ENCODE data around the gene SOX6.

Gene SOX6

DNA sequence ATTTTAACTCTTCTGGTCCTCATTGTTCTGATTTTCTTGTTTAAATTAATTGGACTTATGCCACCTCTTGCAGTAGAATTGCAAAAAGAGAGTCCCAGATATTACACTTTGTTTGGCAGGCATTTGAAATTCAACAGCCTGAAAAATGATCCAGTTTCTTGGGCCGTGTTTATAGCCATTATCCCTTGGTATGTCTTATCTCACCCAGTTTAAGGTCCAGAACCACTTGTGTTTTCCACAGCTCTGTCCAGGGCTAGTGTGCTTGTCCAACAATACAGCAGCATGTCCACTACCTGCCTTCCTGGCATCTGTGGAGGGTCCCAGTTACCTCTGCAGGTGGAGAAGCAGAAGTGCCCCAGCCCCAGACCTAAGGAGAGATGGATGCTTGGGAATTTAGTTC, 397.4 kb downstream of the SOX6 start:
- no peak for DNase-seq (ENCODE audit: low read depth)

DNA sequence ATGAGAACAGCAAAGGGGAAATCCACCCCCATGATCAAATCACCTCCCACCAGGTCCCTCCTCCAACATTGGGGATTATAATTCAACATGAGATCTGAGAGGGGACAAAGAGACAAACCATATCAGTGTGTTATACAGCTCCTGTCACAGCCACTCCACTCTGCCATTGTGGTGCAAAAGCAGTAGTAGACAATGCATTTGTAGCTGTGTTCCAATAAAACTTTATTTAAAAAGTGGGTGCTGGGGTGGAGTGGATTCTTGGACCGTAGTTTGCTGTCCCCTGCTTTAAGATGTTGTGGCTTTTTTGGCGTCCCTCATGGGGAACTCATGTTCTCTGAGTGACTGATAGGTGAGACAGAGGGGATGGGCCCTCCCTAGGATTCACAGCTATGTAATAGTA, 399.1 kb downstream of the SOX6 start:
- DNase-seq (ENCODE audit: low read depth), result no peak

DNA sequence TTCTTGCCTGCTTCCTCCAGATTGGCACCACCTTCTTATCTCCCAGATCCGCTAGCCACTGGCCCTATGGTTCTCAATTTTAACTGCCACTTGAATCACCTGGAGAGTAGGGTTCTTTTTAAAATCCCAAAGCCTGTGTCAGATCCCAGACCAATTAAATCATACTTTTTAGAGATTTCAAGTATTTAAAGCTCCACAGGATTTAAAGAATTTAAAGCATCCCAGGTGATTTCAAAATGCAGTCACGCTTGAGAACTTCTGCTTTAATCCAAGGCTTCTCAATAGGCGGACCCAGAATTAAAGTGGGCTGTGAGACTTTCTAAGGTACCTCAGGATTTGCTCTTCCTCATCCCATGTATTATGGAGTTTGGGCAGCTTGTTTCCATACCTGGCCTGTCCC, 400.0 kb downstream of the SOX6 start:
- DNase-seq (ENCODE audit: low read depth), result no peak

DNA sequence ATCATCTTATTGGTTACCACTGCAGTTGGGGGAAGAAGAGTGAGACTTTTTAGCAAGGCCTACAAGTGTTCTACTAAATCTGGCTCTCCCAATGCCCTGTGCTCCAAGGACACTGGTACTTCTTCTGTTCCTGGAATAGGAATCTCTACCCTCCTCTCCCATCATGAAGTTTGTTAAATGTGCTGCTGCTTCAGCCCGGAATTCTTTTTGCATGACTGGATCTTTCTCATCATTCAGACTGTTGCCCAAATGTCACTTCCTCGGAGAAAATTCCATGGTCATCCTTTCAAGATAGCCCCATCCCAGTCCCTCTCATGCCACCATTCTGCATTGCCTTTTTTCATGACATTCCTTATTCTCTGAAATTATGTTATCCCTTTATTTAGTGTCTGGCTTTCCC, 400.8 kb downstream of the SOX6 start:
- DNase-seq (ENCODE audit: low read depth), result no peak

DNA sequence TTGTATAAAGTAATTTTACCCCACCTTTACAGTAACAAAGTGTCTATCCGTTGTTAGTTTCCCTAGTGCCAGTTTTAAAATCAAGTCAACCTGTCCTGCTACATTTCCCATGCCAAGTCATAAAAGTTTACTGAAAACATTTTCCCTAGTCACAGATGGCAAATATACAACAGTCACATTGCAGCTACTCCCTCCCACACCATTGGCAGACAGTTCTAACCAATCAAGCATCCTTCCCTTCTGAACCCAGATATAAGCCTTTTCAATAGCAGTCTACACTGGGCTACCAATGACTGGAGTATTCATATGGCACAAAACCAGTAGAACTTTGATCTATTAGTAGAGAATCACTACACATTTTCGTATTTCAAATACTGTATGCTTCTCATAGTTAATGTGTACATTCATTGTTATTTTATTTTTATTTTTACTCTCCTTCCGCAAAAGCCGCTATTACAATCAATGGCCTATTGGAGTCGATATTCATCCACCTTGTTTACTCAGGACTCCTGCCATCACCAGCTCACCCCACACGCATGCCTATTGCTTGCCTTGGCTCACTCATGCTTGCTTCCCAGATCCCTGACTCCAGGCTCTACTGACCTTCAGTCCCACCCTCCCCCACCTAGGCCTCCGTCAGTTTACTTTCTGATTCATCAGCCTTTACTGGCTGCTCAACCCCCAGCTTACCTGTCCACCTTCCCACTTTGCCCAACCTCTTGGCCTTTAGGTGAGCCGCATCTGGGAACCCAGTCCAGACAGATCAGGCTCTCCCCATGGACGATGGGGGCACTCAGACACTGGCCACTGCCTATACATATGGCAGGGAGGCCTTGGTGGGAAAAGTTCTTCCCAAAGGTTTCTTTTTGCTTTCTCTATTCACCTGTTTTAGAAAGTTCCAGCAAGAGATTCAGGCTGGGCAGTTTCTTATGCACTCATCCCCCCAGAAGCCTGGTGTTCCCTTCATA, 408.4 kb downstream of the SOX6 start:
- DNase-seq (ENCODE audit: low read depth), result no peak

DNA sequence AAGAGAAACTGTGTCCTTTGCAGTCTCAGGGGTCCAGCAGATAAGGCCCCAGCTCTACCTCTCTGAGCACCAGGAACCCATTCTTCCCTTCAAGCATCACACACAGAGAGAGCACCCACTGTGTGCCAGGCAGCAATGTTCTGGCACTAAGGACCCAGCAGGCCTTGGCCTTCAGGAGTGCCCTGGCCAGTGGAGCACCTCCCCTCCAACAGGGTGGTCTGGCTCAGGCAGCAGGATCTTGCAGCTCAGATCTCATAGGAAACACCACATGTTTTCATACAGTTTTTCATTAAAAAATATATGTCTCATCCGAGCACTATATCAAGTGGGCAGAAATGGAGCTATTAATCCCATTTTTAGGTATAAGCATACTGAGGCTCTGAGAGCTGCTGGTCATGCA, 410.6 kb downstream of the SOX6 start:
- DNase-seq (ENCODE audit: low read depth), result no peak

DNA sequence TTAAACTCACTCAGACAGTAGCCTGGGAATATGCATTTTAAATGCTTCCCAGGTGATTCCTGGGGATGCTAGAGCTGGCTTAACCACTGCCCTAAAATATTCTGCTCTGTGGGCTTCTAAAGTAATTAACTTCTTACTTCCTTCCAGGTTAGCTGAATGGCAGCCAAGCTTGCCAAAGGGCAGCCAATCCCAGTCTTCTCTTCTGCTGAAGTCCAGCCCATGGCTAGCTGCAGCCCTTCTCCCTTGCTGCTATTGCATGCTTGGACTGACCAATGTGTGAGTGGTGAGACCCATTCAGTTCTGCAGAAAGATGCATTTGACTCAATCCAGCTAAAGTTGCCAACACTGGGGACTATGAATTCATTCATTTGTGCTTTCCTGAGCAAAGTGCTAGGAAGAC, 411.9 kb downstream of the SOX6 start:
- no peak for DNase-seq (ENCODE audit: low read depth)

DNA sequence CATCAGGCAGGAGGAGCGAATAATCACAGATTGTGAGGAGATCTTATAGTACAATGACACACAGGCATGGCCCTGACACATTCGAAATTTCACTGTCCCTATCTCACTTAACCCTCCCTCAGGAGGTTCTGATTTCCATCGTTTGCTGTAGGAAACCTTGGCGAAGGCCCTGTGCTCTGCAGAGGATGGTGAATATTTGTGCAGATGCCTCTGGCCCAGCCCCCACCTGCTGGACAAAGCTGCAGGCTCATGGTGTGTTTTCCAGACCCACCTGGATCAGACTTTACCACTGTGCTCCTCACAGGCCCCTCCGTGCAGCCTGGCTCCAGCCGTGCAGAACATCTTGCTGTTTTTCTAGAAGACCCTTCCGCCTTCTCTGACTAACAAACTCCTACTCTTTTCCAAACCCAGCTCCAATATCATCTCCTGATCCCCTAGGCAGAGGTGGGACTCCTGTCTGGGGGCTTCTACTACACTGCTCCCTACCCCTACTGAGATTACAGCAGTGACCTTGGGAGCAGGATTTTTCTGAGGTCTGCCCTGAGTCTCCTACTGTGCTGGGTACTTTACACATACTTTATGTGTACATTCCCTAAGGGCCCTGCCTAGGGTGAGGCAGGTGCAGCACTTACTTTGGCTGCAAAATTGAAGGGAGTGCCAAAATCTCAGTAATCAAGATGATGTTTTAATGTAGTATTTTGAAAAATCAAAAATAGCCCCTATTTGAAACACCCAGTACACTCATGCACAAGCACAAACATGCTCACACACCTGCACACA, 412.7 kb downstream of the SOX6 start:
- no peak for DNase-seq (ENCODE audit: low read depth)

DNA sequence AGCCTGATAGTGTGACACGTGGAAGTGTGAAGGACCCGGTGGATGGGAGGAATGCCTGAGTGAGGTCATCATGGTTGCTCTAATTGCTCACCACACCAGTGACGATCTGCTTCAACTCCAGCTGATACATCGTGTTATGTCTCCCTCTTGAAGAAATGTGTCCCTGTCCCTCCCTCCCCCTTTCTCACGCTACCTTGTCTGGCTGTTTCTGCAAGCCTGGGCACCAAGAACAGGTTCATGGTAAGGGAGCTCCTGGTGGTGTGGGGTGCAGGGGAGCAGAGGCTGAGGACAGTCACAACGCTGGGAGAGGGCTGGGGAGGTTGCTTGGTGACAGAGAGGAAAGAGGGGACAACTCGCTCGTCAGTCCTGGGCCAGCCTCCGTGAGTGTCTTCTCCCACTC, 413.4 kb downstream of the SOX6 start:
- DNase-seq (ENCODE audit: low read depth), result no peak

DNA sequence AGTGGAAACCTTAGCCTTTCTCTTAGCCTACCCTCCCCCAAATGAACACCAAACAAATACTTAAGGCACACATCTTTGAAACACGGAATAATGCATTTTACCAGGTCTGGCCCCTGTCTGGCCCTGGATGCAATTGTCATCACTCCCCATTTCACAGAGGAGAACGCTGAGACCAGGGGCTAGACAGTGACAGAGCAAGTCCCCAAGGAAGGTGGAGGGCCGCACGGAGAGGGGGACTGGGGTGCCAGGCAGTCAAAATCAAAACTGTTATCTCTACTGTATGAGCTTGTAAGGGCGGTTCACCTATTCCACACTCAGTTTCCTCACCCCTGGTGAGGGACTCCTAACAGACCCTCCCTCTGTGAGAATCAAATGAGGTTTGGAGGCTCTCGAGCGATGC, 414.2 kb downstream of the SOX6 start:
- DNase-seq (ENCODE audit: low read depth), result no peak

DNA sequence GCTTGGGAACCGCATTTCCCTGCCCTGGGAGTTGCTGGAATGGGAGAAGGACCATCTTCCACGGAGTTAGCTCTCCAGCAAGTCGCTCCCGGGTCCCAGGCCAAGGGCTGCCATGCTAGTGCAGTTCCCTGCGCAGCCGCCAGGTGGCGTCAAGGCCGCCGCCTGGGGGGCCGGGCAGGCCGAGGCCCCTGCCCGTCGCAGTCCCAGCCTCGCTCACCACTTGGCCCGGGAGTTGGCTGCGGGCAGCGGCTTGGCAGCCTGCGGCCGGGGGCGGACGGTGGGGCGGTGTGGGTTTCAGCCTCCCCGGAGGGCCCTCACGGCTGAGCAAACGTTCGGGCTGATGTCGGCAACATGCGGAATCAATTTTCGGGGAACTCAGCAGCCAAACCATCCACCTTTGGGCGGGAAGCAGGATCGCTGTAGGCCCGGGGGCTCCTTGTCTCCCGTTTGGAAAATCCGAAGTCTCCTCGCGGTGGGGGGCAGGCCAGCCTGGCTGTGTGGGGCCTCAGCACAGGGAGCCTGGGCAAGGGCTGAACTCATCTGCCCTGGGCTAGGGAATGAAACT, 415.1 kb downstream of the SOX6 start:
- no peak for DNase-seq (ENCODE audit: low read depth)

DNA sequence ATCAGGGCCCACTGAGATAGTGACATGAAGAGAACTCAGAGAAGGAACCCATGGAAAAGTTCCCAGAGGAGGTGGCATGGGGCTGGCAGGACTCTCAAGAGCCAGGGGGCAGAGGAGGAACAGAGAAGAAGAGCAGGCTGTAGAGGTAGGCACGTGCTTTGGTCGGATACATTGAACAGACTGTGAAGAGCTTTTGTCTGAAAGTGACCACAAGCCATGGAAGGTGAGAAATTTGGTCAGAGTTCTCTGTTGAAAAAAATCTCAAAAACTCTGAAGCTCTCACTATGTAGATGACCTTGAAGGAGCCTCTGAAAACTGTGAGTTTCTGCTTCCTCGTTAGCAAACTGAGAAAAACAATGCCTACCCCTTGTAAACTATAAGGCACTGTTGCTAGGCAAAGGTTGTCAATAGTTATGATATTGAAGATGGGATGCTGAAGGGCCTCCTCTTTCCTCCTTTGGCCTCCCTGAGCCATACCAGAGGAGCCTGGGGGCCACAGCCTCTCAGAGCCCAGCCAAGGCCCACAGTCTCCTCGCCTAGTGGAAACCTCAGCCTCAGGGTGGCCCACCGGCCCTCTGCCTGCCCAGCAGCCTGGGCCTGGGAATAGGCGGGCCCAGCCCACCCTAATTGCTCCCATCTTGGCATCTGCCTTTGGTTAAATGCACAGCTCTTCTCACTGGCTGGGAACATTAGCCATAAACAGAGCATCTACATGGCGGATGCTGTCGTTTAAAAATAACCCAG, 415.7 kb downstream of the SOX6 start:
- DNase-seq (ENCODE audit: low read depth), result no peak

DNA sequence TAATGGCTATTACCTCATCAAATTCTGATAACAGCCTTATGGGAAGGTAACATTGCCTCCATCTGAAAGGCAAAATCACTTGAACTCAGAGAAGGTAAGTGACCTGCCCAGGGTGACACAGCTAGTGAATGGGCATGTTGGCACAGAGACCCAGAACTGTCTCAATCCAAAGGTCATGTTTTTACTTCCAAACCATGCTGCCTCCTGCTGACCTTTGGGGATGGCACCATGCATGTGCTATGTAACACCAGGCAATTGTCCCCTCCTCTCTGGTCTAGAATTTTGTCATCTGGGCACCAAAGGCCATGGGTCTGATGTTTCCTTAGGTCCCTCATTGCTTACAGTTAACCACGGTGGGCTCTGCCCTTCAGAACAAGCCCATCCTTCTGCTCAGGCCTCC, 417.4 kb downstream of the SOX6 start:
- DNase-seq (ENCODE audit: low read depth), result no peak

DNA sequence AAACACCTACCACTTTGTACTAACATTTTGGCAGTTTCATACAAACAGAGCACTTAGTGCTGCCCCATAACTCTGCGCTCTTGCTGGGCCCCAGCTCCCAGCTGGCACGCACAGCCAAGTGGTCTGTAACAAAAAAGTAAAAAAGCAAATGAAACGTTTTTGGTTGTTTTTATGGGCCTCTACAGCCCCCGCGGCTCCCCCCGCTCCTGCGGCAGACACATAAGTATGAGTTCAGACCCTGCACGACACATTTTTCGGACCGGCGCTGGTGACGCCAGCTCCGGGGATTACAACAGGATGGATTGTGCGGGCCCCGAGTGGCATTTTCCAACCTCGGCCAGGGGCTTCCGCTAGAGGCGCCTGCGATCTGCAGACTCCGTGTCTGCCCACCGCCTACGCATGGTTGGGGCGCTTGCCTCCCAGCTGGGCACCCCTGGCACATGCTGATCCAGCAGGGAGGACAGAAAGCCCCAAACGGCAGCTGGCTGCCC, 418.2 kb downstream of the SOX6 start:
- no peak for DNase-seq (ENCODE audit: low read depth)

DNA sequence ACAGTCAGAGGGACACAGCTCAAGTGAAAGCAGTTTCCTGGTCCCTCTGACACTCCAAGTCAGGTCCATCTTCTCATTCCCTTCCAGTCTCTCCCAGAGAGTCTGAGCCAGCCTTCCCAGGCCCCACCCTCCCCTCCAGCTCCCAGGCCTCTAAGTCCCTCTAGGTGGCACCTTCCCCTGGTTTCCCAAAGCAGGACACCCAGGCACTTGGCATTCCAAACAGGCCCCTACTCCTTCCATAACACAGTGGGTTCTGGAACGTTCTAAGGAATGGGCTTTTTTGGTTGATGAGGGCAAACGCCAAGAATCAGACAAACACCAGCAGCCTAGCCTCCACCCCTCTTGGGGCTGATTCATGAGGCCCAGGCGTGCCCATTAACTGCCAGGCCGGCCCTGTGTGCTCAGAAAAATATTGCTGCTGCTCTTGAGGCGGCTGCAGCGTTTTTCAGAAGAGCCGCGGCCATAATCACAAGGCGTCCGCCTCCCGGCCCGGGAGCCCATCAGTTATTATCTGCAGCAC, 418.7 kb downstream of the SOX6 start:
- no peak for DNase-seq (ENCODE audit: low read depth)

DNA sequence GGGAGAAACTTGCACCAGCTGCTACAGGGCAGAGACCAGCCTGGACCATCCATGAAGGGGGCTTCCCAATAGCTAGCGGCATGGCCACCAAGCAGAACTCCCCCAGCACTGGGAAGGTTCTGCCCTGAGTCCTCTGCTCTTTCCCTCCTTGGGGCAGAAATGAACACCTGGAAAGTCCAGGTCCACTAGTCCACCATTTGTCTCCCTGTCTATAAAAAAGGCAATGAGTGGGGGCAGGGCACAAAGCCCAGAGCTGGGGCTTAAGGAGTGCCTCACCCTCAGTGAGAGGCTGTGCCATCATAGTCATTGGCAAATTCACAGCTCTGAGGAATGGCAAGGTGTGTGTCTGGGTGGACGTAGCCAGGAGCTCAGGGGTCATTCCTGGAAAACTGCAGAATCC, 420.3 kb downstream of the SOX6 start:
- DNase-seq (ENCODE audit: low read depth), result no peak

DNA sequence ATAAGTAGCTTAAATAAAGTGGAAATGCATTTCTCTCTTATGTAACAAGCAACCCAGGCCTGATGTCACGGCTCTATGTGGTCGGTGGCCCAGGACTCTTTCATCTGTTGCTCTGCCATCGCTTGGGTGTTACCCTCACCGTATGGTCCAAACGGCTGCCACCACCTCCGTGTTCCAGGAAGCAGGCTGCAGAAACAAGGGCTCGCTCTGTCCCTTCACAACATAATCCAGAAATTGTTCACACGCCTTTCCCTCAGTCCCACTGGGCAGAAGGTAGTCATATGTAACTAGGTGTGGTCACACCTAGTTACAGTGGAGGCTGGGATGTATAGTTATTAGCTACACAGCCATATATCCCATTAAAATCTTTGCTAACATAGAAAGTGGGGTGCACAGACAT, 421.0 kb downstream of the SOX6 start:
- no peak for DNase-seq (ENCODE audit: low read depth)

DNA sequence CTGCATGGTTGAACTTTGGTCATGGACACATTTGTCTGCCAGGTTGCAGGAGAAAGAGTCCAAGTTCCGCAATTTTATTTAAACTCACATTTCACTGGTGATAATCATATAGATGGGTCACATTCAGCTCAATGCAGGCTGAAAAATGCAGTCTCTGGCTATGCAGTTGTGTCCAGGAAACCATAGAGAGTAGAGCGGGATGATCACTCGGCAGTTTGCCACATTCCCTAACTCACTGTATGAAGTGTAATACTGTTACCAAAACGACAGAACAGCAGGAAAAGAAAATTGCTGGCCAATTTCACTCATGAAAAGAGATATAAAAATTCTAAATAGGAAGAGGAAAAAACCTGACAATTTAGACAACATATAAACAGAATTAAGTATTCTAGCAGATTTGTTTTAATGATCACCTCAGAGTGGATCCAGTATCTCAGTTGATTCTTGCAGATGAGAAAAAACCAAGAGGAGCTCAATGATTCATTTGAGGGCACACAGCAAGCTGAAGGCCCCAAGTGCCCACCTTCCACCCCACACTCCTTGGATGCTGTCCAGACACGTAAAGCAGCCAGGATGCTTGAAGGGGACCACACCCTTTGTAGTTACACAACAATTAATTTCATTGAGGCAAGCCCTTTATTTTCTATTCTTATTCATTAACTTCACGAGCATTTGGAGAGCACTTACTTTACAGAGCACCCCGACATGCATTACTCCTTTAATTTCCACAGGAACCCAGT, 422.3 kb downstream of the SOX6 start:
- no peak for DNase-seq (ENCODE audit: low read depth)

DNA sequence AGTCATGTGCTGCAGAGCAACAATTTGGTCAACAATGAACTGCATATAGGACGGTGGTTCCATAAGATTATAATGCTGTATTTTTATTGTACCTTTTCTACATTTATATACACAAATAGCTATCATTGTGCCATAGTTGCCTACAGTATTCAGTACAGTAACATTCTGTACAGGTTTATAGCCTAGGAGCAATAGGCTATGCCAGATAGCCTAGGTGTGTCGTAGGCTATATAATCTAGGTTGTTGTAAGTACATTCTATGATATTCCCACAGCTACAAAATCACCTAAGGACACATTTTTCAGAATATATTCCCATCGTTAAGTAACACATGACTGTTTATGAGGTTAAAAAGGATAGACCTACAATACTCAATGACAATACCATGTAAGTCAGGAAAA, 423.9 kb downstream of the SOX6 start:
- DNase-seq (ENCODE audit: low read depth), result no peak

DNA sequence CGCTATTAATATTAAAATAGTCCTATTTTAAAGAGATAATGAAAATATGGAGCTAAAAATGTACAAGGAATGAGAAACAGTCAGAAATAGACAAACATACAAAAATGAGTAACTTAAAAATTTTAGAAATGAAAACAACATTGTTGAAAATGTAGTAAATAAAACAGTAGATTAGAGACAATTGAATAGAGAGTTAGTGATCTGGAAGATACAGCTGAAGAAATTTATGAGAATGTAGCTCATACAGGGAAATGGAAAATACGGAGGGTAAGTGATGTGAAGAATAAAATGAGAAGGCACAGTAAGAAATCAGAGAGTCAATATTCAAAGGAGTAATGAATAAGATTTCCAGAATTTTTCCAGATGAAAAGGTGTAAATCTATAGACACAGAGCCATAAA, 424.8 kb downstream of the SOX6 start:
- DNase-seq (ENCODE audit: low read depth), result no peak

DNA sequence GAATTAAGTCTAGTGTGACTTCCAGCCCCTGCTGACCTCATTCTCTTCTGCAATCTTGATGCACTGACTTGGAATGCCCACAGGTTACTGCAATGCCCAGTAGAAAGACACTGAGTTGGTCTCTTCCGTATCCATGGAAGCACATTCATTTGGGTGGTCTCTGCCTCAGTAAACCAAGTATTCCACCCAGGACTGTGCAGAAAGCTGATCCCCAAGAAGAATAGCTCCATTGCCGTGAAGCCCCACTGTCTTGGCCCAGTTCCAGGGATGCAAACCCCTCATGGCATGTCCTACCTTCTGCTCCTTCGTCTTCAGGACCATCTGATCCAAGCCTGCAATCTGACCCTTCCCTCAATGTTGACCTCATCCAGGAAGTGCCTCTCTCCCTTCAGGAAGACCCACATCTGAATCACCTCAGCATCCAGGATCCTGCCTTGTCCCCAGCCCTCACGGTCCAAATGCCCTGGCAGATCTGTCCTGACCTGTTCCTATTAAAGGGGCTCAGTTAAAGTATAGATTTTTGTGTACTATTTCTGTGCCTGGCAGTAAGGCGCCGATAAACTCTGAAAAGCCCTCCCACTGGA, 425.8 kb downstream of the SOX6 start:
- no peak for DNase-seq (ENCODE audit: low read depth)

All from stimulated activated CD8-positive, alpha-beta memory T cell treated with anti-CD3 and anti-CD28 coated beads, Interleukin-15, amount 100 ng/mL, for 24 hours (primary cell).